H1 (cell line): ENCODE results near the gene RNASEL. TPM values are rescaled to one million over a fixed set of nuclear protein-coding genes. Genes with fewer than 3 reads are reported as not detected.

Experiments
- BCL11A ChIP-seq, 2 experiments: IDR thresholded peaks; one replicate each; pipeline ENCODE4 v1.6.1; 2011; ENCODE audit warnings: low read depth in 2 of 2, low read length in 2 of 2, mild to moderate bottlenecking in 2 of 2
- polyA plus RNA-seq, 7 experiments: library from polyadenylated mRNA; depleted of rRNA in 3 of 7; stranded (reverse) in 5 of 7; unstranded in 2 of 7; fragments of >200 nt in 5 of 7; fragments of 200-250 nt in 2 of 7; gene quantifications; 1 replicate in 5 of 7; 2 replicates in 1 of 7; 4 replicates in 1 of 7; pipeline versions ENCODE4 v1.2.1 to v1.2.3, GENCODE V29; 2011 to 2013; ENCODE audit warnings: missing spikeins in 2 of 7, mixed read lengths in 2 of 7
- total RNA-seq: library from RNA; stranded (reverse); fragmentation: NEBNext Ultra II Directional; extraction: Animal tissue kit (Norgen Biotek cat#: 25700); gene quantifications from 2 replicates; pipeline ENCODE4 v1.2.1, GENCODE V29; 2021

The RNASEL gene
- total and polyA plus RNA-seq, 2 of the 8 experiments (the other 6 are each of a cell fraction or from before 2014, with no cell fraction given) = 0.39 to 0.78 TPM

DNA sequence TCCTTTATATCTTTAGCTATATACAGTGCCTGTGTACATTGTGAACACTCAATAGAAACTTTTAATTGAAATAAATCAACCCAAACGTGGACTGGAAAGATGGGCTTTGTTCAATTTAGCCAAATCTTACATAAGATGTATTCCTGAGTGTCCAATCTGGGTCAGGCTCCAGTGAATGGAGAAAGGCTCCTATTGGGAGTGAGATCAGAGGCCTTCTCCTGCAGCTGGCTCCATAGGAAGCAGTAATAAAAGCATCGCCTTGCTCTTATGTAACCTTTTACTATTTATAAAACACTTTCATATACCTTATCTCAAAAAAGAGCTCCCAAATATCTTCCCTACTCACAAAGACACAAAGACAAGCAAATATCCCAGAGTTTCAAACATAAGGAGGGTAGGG, 40.0 kb upstream of the RNASEL start (continued):
- no peak for TF ChIP-seq BCL11A (IDR thresholded peaks at IDR 0.05; ENCODE audit: low read depth in 2 of 2, low read length in 2 of 2)
- TF ChIP-seq, all 59 proteins: peak for 0
